Suprapubic skin (tissue), 3 donors: ENCODE results near the gene STRIT1.

ENCODE experiments used
- POLR2AphosphoS5 ChIP-seq, 3 donors: sonication (generic); formaldehyde crosslinking; IDR thresholded peaks; one replicate each; pipeline ENCODE4 v1.6.1; 2017; ENCODE audit warnings: antibody characterized with exemption in 3 of 3
- TF ChIP-seq, protein P1 (sequence below), 2 donors: fragments of 200-600 bp in 1 of 2; fragments of 450-650 bp in 1 of 2; sonication (generic) in 1 of 2; IDR thresholded peaks; one replicate each; pipeline ENCODE4 v1.5.1; 2016 to 2019; ENCODE audit warnings: antibody characterized with exemption in 2 of 2, mild to moderate bottlenecking in 1 of 2, moderate library complexity in 1 of 2

GRCh38 chr3:155282385-155283091 lies 10.9 kb downstream of the STRIT1 start:
- TF ChIP-seq, protein P1, sequence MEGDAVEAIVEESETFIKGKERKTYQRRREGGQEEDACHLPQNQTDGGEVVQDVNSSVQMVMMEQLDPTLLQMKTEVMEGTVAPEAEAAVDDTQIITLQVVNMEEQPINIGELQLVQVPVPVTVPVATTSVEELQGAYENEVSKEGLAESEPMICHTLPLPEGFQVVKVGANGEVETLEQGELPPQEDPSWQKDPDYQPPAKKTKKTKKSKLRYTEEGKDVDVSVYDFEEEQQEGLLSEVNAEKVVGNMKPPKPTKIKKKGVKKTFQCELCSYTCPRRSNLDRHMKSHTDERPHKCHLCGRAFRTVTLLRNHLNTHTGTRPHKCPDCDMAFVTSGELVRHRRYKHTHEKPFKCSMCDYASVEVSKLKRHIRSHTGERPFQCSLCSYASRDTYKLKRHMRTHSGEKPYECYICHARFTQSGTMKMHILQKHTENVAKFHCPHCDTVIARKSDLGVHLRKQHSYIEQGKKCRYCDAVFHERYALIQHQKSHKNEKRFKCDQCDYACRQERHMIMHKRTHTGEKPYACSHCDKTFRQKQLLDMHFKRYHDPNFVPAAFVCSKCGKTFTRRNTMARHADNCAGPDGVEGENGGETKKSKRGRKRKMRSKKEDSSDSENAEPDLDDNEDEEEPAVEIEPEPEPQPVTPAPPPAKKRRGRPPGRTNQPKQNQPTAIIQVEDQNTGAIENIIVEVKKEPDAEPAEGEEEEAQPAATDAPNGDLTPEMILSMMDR (IDR thresholded peaks at IDR 0.05): no peak
- TF ChIP-seq POLR2AphosphoS5 (IDR thresholded peaks at IDR 0.05): no peak
